ENCODE measurements around the gene RPL15. TPM values are rescaled to one million over a fixed set of nuclear protein-coding genes. Genes with fewer than 3 reads are reported as not detected.

Gene RPL15
- total and polyA plus RNA-seq, 2 of the 13 experiments (the other 11 are each of a cell fraction or from before 2014, with no cell fraction given), result 1,297 to 3,693 TPM

GRCh38 chr3:23916886-23917678 lies at the start of gene RPL15, which contains the start of gene NKIRAS1 (continued):
- TF ChIP-seq NFKB2 (CRISPR knock-in tag; IDR thresholded peaks at IDR 0.05; ENCODE audit: borderline replicate concordance), result peak; percentile 42

GRCh38 chr3:23867400-23867799 lies 49.5 kb upstream of the RPL15 start:
- no peak overlapping the region for H2AFZ ChIP-seq (ENCODE audit: low read length)
- BruUV-seq (replicated peaks), result no TSS peak
- no peak overlapping the region for H3K4me3 ChIP-seq (replicated peaks in 1 of 3; ENCODE audit: insufficient read depth in 1 of 3, low read depth in 2 of 3, low read length in 3 of 3)
- peaks cover 18% of the 10 kb centered on the region for H4K20me1 ChIP-seq (ENCODE audit: insufficient read depth, low read length)
- H3K27ac ChIP-seq (ENCODE audit: extremely low read length, insufficient read depth, low read length), result no peak overlapping the region
- 94% methylated on average over 1 of the region's 1 CpG for WGBS (ENCODE audit: low lambda C conversion rate)
- ChIA-PET CTCF (ENCODE audit: low intra/inter-chr PET ratio, low total read pairs) (no interaction called here), POLR2A (no interaction called here)
- H3K79me2 ChIP-seq (ENCODE audit: insufficient read depth, low read length), result peaks cover 17% of the 10 kb centered on the region
- no peak overlapping the region for H3K4me2 ChIP-seq (ENCODE audit: low read depth, low read length)
- H3K9me3 ChIP-seq (ENCODE audit: low read length), result no peaks in the 10 kb centered on the region
- ATAC-seq (no peak), FAIRE-seq (no peak), DNase-seq (ENCODE audit: low spot score) (no peak)
- intact Hi-C loops (cut with micrococcal nuclease; ENCODE audit: unreplicated experiment) (no loop called here), in situ Hi-C loops (cut with HindIII; ENCODE audit: extremely low pct_ligation_motif_present, low pct_unique_long_range_greater_than_20kb) (no loop called here)
- no peaks in the 10 kb centered on the region for H3K27me3 ChIP-seq (ENCODE audit: control insufficient read depth in 1 of 2, insufficient read depth in 2 of 2, low read length in 2 of 2)
- H3K9ac ChIP-seq (ENCODE audit: insufficient read depth, low read depth, low read length), result no peak overlapping the region
- peaks cover 29% of the 10 kb centered on the region for H3K4me1 ChIP-seq (ENCODE audit: insufficient read depth, low read length)
- no peaks in the 10 kb centered on the region for H3K36me3 ChIP-seq (replicated peaks in 1 of 2; ENCODE audit: control insufficient read depth in 1 of 2, insufficient read depth in 2 of 2, low read length in 2 of 2)
- no peak for TF ChIP-seq ZNF710 (CRISPR knock-in tag; IDR thresholded peaks at IDR 0.05; ENCODE audit: borderline replicate concordance)
- no peak for TF ChIP-seq RNF2 (conservative IDR thresholded peaks at IDR 0.05; ENCODE audit: low read depth)
- TF ChIP-seq ZSCAN29 (CRISPR knock-in tag; conservative IDR thresholded peaks at IDR 0.05), result no peak
- no peak for TF ChIP-seq ZNF790 (CRISPR knock-in tag; IDR thresholded peaks at IDR 0.05; ENCODE audit: borderline replicate concordance)
- no peak for TF ChIP-seq TERF1 (CRISPR knock-in tag; IDR thresholded peaks at IDR 0.05)
- no peak for TF ChIP-seq KMT2B (CRISPR knock-in tag; IDR thresholded peaks at IDR 0.05)
- TF ChIP-seq ZBTB39 (CRISPR knock-in tag; IDR thresholded peaks at IDR 0.05), result no peak
- no peak for TF ChIP-seq ZBED4 (CRISPR knock-in tag; IDR thresholded peaks at IDR 0.05; ENCODE audit: borderline replicate concordance)
- TF ChIP-seq GPN1 (CRISPR knock-in tag; IDR thresholded peaks at IDR 0.05; ENCODE audit: borderline replicate concordance), result no peak
- no peak for TF ChIP-seq ZNF44 (CRISPR knock-in tag; IDR thresholded peaks at IDR 0.05)
- TF ChIP-seq MED1 (CRISPR knock-in tag; IDR thresholded peaks at IDR 0.05), result no peak
- TF ChIP-seq ZNF850 (CRISPR knock-in tag; conservative IDR thresholded peaks at IDR 0.05), result no peak
